ENCODE measurements around the gene NCKAP5. TPM values are rescaled to one million over a fixed set of nuclear protein-coding genes. Genes with fewer than 3 reads are reported as not detected.

The NCKAP5 gene
- polyA plus RNA-seq, 3 donors, result not detected

- no peak for DNase-seq
- H3K27me3 ChIP-seq (ENCODE audit: control insufficient read depth in 2 of 2, insufficient read depth in 2 of 2, low read length in 2 of 2), result no peaks in the 10 kb centered on the region
- no peaks in the 10 kb centered on the region for H3K27me3 Mint-ChIP-seq (ENCODE audit: low read depth in 3 of 3)
- H3K4me2 ChIP-seq (replicated peaks; ENCODE audit: extremely low read depth, low read length, poor library complexity, severe bottlenecking), result no peak overlapping the region
- H3K27ac Mint-ChIP-seq, result no peak overlapping the region
- intact Hi-C loops (cut with micrococcal nuclease), result no loop called here
- H3K9ac ChIP-seq (ENCODE audit: insufficient read depth, low read length, poor library complexity, severe bottlenecking), result no peak overlapping the region
- no peaks in the 10 kb centered on the region for H3K36me3 Mint-ChIP-seq
- no peaks in the 10 kb centered on the region for H3K36me3 ChIP-seq (replicated peaks in 1 of 2; ENCODE audit: control insufficient read depth in 1 of 2, insufficient read depth in 2 of 2, low read length in 2 of 2)
- H3K9me3 ChIP-seq (replicated peaks in 1 of 2; ENCODE audit: control insufficient read depth in 1 of 2, insufficient read depth in 1 of 2, low read length in 2 of 2), result no peaks in the 10 kb centered on the region
- WGBS (ENCODE audit: insufficient coverage), result no CpG with 5 or more reads among the region's 4 CpGs
- no peaks in the 10 kb centered on the region for H3K79me2 ChIP-seq (ENCODE audit: insufficient read depth, low read length)
- H3K27ac ChIP-seq (ENCODE audit: low read depth in 1 of 2, low read length in 2 of 2), result no peak overlapping the region
- H3K9me3 Mint-ChIP-seq, result peaks cover 0 to 8% (median 0%) of the 10 kb centered on the region in 7 donors
- H3K4me3 ChIP-seq (replicated peaks in 1 of 3; ENCODE audit: low read depth in 2 of 3, low read length in 3 of 3), result no peak overlapping the region
- no peaks in the 10 kb centered on the region for H4K20me1 ChIP-seq (ENCODE audit: insufficient read depth, low read length)
- TF ChIP-seq, protein P1, sequence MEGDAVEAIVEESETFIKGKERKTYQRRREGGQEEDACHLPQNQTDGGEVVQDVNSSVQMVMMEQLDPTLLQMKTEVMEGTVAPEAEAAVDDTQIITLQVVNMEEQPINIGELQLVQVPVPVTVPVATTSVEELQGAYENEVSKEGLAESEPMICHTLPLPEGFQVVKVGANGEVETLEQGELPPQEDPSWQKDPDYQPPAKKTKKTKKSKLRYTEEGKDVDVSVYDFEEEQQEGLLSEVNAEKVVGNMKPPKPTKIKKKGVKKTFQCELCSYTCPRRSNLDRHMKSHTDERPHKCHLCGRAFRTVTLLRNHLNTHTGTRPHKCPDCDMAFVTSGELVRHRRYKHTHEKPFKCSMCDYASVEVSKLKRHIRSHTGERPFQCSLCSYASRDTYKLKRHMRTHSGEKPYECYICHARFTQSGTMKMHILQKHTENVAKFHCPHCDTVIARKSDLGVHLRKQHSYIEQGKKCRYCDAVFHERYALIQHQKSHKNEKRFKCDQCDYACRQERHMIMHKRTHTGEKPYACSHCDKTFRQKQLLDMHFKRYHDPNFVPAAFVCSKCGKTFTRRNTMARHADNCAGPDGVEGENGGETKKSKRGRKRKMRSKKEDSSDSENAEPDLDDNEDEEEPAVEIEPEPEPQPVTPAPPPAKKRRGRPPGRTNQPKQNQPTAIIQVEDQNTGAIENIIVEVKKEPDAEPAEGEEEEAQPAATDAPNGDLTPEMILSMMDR (IDR thresholded peaks at IDR 0.05), result no peak
- H2AFZ ChIP-seq (ENCODE audit: insufficient read depth, low read depth, low read length, poor library complexity, severe bottlenecking), result no peak overlapping the region
- H3K4me1 ChIP-seq (ENCODE audit: control insufficient read depth in 1 of 2, insufficient read depth in 2 of 2, low read length in 2 of 2), result no peaks in the 10 kb centered on the region
- H3K4me3 Mint-ChIP-seq, result no peak overlapping the region
- no peaks in the 10 kb centered on the region for H3K4me1 Mint-ChIP-seq
Observed at GRCh38 chr2:133063775-133064174, 504.5 kb downstream of the NCKAP5 start.

DNA sequence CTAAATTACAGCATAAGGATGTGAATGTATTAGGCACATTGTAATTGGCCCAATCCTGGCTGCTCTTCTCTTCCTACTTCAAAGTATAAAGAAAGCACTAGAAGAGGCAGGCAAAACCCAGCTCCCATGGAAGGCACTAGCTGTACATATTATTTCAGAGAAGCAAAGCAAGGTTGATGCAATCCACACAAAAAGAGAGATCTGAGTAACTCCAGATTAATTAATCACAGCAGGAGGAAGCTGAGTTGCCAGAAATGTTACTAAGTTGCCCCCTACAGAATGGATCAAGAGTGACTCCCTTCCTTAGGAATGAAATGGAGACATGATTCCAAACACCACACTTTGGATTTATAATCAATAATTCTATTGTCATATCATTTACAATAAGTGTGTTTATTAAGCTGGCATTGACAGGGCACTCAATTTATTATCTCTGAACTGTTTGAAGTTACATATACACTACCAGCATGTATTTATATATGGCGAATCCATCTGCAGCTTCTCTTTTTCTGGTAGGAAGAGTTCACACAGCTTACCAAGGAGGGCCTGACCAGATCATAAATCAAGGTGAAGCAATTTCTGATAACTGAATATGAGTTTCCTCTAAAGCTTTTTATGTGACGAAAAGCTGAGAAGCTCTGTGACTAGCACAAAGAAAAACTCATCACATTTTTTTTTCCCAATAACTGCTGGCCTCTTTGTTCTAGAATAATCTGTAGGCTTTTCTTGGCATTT, 505.2 kb downstream of the NCKAP5 start:
- no peaks in the 10 kb centered on the region for H3K4me1 ChIP-seq (ENCODE audit: control insufficient read depth in 1 of 2, insufficient read depth in 2 of 2, low read length in 2 of 2)
- no peaks in the 10 kb centered on the region for H3K79me2 ChIP-seq (ENCODE audit: insufficient read depth, low read length)
- no peak overlapping the region for H3K4me2 ChIP-seq (replicated peaks; ENCODE audit: extremely low read depth, low read length, poor library complexity, severe bottlenecking)
- no peak for DNase-seq
- no peaks in the 10 kb centered on the region for H3K9me3 ChIP-seq (replicated peaks in 1 of 2; ENCODE audit: control insufficient read depth in 1 of 2, insufficient read depth in 1 of 2, low read length in 2 of 2)
- Mint-ChIP-seq H3K27me3 (ENCODE audit: low read depth in 3 of 3) (no peaks in the 10 kb centered on the region), H3K27ac (no peak overlapping the region), H3K4me1 (no peaks in the 10 kb centered on the region), H3K9me3 (peaks cover 0 to 8% (median 0%) of the 10 kb centered on the region in 7 donors), H3K4me3 (no peak overlapping the region), H3K36me3 (no peaks in the 10 kb centered on the region)
- H3K27ac ChIP-seq (ENCODE audit: low read depth in 1 of 2, low read length in 2 of 2), result no peak overlapping the region
- no peaks in the 10 kb centered on the region for H4K20me1 ChIP-seq (ENCODE audit: insufficient read depth, low read length)
- no peaks in the 10 kb centered on the region for H3K27me3 ChIP-seq (ENCODE audit: control insufficient read depth in 2 of 2, insufficient read depth in 2 of 2, low read length in 2 of 2)
- H3K36me3 ChIP-seq (replicated peaks in 1 of 2; ENCODE audit: control insufficient read depth in 1 of 2, insufficient read depth in 2 of 2, low read length in 2 of 2), result no peaks in the 10 kb centered on the region
- H2AFZ ChIP-seq (ENCODE audit: insufficient read depth, low read depth, low read length, poor library complexity, severe bottlenecking), result no peak overlapping the region
- H3K9ac ChIP-seq (ENCODE audit: insufficient read depth, low read length, poor library complexity, severe bottlenecking), result no peak overlapping the region
- TF ChIP-seq, protein P1 (IDR thresholded peaks at IDR 0.05), result no peak
- WGBS (ENCODE audit: insufficient coverage), result no CpG with 5 or more reads among the region's 2 CpGs
- intact Hi-C loops (cut with micrococcal nuclease), result no loop called here
- H3K4me3 ChIP-seq (replicated peaks in 1 of 3; ENCODE audit: low read depth in 2 of 3, low read length in 3 of 3), result no peak overlapping the region
